ENCODE results near the gene CREB1. TPM values are rescaled to one million over a fixed set of nuclear protein-coding genes. Genes with fewer than 3 reads are reported as not detected.

The CREB1 gene
- total and polyA plus RNA-seq, 4 donors: 5.4 to 79.6 (median 35.1) TPM

DNA sequence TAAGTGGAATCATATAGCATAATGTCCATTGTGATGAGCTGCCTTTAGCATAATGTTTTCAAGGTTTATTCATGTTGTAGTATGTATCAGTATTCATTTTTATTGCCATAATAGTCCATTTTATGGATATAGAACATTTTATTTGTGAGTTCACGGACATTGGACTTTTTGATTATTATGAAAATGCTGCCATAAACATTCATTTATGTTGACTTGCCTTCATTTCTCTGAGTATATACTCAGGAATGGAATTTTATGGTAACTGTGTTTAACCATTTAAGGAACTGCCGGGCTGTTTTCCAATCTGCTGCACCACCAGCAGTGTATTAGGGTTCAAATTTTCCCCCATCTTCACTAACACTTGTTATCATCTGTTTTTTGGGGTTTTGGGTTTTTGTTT lies 12.2 kb downstream of the CREB1 start:
- H3K9ac ChIP-seq (ENCODE audit: insufficient read depth in 1 of 2, low read length in 2 of 2): no peak overlapping the region
- H3K36me3 ChIP-seq (ENCODE audit: control insufficient read depth in 4 of 4, insufficient read depth in 4 of 4, low read length in 4 of 4): peaks cover 0 to 4% (median 0%) of the 10 kb centered on the region in 4 donors
- no peak for DNase-seq
- H3K27me3 ChIP-seq (ENCODE audit: control insufficient read depth in 3 of 3, insufficient read depth in 3 of 3, low read length in 2 of 3): no peaks in the 10 kb centered on the region
- TF ChIP-seq, protein P1, sequence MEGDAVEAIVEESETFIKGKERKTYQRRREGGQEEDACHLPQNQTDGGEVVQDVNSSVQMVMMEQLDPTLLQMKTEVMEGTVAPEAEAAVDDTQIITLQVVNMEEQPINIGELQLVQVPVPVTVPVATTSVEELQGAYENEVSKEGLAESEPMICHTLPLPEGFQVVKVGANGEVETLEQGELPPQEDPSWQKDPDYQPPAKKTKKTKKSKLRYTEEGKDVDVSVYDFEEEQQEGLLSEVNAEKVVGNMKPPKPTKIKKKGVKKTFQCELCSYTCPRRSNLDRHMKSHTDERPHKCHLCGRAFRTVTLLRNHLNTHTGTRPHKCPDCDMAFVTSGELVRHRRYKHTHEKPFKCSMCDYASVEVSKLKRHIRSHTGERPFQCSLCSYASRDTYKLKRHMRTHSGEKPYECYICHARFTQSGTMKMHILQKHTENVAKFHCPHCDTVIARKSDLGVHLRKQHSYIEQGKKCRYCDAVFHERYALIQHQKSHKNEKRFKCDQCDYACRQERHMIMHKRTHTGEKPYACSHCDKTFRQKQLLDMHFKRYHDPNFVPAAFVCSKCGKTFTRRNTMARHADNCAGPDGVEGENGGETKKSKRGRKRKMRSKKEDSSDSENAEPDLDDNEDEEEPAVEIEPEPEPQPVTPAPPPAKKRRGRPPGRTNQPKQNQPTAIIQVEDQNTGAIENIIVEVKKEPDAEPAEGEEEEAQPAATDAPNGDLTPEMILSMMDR (IDR thresholded peaks at IDR 0.05; ENCODE audit: control extremely low read depth, extremely low read depth): no peak
- ATAC-seq (ENCODE audit: insufficient read depth, low FRiP score): no peak
- no peak overlapping the region for H3K27ac ChIP-seq (ENCODE audit: low read depth in 1 of 2, low read length in 1 of 2)
- H3K4me3 ChIP-seq: no peak overlapping the region
- peaks cover 0 to 4% (median 3%) of the 10 kb centered on the region in 5 donors for H3K4me1 ChIP-seq (ENCODE audit: control insufficient read depth in 5 of 5, insufficient read depth in 5 of 5, low read length in 5 of 5)
- no peaks in the 10 kb centered on the region for H3K9me3 ChIP-seq (ENCODE audit: control insufficient read depth in 4 of 4, insufficient read depth in 3 of 4, low read length in 3 of 4)
- 97 to 99% methylated on average over 2 of the region's 2 CpGs for WGBS, 2 donors

DNA sequence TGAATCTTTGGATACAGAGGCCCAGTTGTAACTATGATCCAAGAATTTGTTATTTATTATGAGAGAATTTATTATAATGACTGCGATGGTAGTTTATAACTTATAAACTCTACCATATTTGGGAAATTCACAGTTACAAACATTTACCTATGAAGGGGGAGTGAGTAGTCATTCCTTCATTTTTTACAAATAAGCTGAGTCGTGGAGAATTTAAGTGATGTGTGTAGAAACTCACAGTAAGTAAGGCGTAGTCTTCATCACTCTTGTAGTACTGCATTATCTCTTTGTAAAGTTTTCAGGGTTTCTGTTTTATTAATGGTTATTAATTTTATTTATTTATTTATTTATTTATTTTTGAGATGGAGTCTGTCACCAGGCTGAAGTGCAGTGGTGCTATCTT lies 13.5 kb downstream of the CREB1 start:
- Histone ChIP-seq H3K9ac (ENCODE audit: insufficient read depth in 1 of 2, low read length in 2 of 2) (no peak overlapping the region), H3K27me3 (ENCODE audit: control insufficient read depth in 3 of 3, insufficient read depth in 3 of 3, low read length in 2 of 3) (no peaks in the 10 kb centered on the region), H3K27ac (ENCODE audit: low read depth in 1 of 2, low read length in 1 of 2) (no peak overlapping the region), H3K36me3 (ENCODE audit: control insufficient read depth in 4 of 4, insufficient read depth in 4 of 4, low read length in 4 of 4) (peaks cover 0 to 4% (median 2%) of the 10 kb centered on the region in 4 donors), H3K4me1 (ENCODE audit: control insufficient read depth in 5 of 5, insufficient read depth in 5 of 5, low read length in 5 of 5) (peaks cover 0 to 10% (median 3%) of the 10 kb centered on the region in 5 donors), H3K9me3 (ENCODE audit: control insufficient read depth in 4 of 4, insufficient read depth in 3 of 4, low read length in 3 of 4) (no peaks in the 10 kb centered on the region), H3K4me3 (no peak overlapping the region)
- 93 to 94% methylated on average over 3 of the region's 3 CpGs for WGBS, 2 donors
- DNase-seq (no peak), ATAC-seq (ENCODE audit: insufficient read depth, low FRiP score) (no peak)
- TF ChIP-seq, protein P1 (IDR thresholded peaks at IDR 0.05; ENCODE audit: control extremely low read depth, extremely low read depth): no peak

DNA sequence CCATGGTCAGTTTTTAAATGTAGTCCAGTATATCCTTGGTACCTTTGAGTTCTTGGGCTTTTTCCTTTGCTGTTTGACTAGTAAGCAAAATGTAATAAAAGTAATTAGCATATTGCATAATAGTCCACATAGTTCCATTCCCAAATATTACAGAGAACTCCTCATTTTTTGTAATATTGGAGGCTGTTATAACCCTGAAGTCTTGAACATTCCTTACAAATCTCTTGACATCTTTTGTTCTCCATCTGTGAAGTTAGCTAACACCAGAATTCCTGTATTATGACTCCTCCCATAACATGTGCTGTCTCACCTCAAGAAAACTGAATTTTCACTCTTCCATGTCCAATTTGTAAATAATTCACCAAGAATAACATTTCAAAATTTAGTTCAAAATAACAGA lies 17.1 kb downstream of the CREB1 start:
- ATAC-seq (ENCODE audit: insufficient read depth, low FRiP score) (no peak), DNase-seq (no peak)

More for the DNA sequence above, 17.1 kb downstream of the CREB1 start:
- Histone ChIP-seq H3K9me3 (ENCODE audit: control insufficient read depth in 4 of 4, insufficient read depth in 3 of 4, low read length in 3 of 4) (no peaks in the 10 kb centered on the region), H3K36me3 (ENCODE audit: control insufficient read depth in 4 of 4, insufficient read depth in 4 of 4, low read length in 4 of 4) (peaks cover 0 to 4% (median 2%) of the 10 kb centered on the region in 4 donors), H3K9ac (ENCODE audit: insufficient read depth in 1 of 2, low read length in 2 of 2) (peak overlapping the region in 1 of 2 donors; percentile 32), H3K27ac (ENCODE audit: low read depth in 1 of 2, low read length in 1 of 2) (no peak overlapping the region), H3K27me3 (ENCODE audit: control insufficient read depth in 3 of 3, insufficient read depth in 3 of 3, low read length in 2 of 3) (no peaks in the 10 kb centered on the region), H3K4me1 (ENCODE audit: control insufficient read depth in 5 of 5, insufficient read depth in 5 of 5, low read length in 5 of 5) (peaks cover 0 to 18% (median 10%) of the 10 kb centered on the region in 5 donors), H3K4me3 (no peak overlapping the region)
- TF ChIP-seq, protein P1 (IDR thresholded peaks at IDR 0.05; ENCODE audit: control extremely low read depth, extremely low read depth): no peak
